Measurements from ENCODE around the gene TCF4. TPM values are rescaled to one million over a fixed set of nuclear protein-coding genes. Genes with fewer than 3 reads are reported as not detected.

The TCF4 gene
- total and polyA plus RNA-seq, 2 donors (not counting 3 experiments of a cell fraction or from before 2014, with no cell fraction given), result 183 to 390 TPM

DNA sequence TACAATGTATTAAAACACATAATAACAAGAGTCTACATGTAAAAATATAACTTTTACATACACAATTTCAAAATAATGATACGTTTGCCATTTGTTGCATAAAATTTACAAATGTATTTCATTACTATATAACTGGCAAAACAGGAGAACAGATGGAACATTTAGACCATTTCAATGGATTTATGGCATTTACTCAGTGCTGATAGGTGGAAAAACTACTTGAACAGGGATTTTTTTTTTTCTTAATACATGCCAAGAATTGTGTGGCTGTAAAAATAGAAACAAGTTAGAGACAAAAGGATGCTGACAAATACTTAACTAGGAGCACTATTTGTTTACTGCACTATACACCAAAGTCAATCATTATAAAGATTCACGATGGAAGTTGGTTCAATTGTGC, 361.9 kb downstream of the TCF4 start:
- no peak overlapping the region for H2AFZ ChIP-seq (ENCODE audit: low read depth, low read length)
- POLR2A ChIA-PET, result no interaction called here
- intact Hi-C loops (cut with micrococcal nuclease) (loop anchor here (2.0 kb wide), 1 partner anchor 547 kb away; no protein-coding TSS in a partner anchor), dilution Hi-C loops (cut with MboI; ENCODE audit: extremely low pct_ligation_motif_present, low sequenced_read_pairs) (no loop called here)
- CTCF ChIA-PET, result interaction anchor here (1.0 kb wide), 1 partner anchor 9 kb away, joined by 3 read pairs; no protein-coding TSS in a partner anchor
- BruUV-seq (replicated peaks), result no TSS peak
- no peaks in the 10 kb centered on the region for H3K79me2 ChIP-seq (ENCODE audit: control insufficient read depth, insufficient read depth, low read length)
- no peak for DNase-seq (ENCODE audit: low read depth, low spot score)
- no peak overlapping the region for H3K9ac ChIP-seq (replicated peaks; ENCODE audit: extremely low read depth, insufficient read depth, low read length)
- FAIRE-seq, result no peak
- no peak overlapping the region for H3K27ac ChIP-seq (ENCODE audit: insufficient read depth, low read depth, low read length)
- no peaks in the 10 kb centered on the region for H3K4me1 ChIP-seq (ENCODE audit: control insufficient read depth, extremely low read depth, insufficient read depth, low read length)
- TF ChIP-seq MYC (IDR thresholded peaks at IDR 0.05; ENCODE audit: low read depth, low read length), result no peak
- TF ChIP-seq, protein P1, sequence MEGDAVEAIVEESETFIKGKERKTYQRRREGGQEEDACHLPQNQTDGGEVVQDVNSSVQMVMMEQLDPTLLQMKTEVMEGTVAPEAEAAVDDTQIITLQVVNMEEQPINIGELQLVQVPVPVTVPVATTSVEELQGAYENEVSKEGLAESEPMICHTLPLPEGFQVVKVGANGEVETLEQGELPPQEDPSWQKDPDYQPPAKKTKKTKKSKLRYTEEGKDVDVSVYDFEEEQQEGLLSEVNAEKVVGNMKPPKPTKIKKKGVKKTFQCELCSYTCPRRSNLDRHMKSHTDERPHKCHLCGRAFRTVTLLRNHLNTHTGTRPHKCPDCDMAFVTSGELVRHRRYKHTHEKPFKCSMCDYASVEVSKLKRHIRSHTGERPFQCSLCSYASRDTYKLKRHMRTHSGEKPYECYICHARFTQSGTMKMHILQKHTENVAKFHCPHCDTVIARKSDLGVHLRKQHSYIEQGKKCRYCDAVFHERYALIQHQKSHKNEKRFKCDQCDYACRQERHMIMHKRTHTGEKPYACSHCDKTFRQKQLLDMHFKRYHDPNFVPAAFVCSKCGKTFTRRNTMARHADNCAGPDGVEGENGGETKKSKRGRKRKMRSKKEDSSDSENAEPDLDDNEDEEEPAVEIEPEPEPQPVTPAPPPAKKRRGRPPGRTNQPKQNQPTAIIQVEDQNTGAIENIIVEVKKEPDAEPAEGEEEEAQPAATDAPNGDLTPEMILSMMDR (IDR thresholded peaks at IDR 0.05; ENCODE audit: extremely low read depth in 1 of 2, insufficient read depth in 1 of 2, low read depth in 1 of 2, low read length in 2 of 2), result no peak
- no peak for TF ChIP-seq GATA2 (IDR thresholded peaks at IDR 0.05; ENCODE audit: insufficient read depth, insufficient read length, low read depth, low read length)
- no peak for TF ChIP-seq FOS (IDR thresholded peaks at IDR 0.05; ENCODE audit: borderline replicate concordance, insufficient read depth, low read length)
- TF ChIP-seq POLR2AphosphoS5 (IDR thresholded peaks at IDR 0.05; ENCODE audit: insufficient read depth, low read depth, low read length), result no peak
- TF ChIP-seq, protein P2, sequence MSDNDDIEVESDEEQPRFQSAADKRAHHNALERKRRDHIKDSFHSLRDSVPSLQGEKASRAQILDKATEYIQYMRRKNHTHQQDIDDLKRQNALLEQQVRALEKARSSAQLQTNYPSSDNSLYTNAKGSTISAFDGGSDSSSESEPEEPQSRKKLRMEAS (IDR thresholded peaks at IDR 0.05; ENCODE audit: insufficient read depth, insufficient read length), result no peak
- no peak for TF ChIP-seq POLR2A (IDR thresholded peaks at IDR 0.05; ENCODE audit: low read depth, low read length)
- TF ChIP-seq EZH2 (IDR thresholded peaks at IDR 0.05; ENCODE audit: borderline replicate concordance, low read depth, low read length, severe bottlenecking), result no peak
- no peak for TF ChIP-seq JUN (IDR thresholded peaks at IDR 0.05; ENCODE audit: borderline replicate concordance, insufficient read depth, insufficient read length, low read depth)
- no peaks in the 10 kb centered on the region for H3K27me3 ChIP-seq (ENCODE audit: control insufficient read depth in 2 of 2, insufficient read depth in 2 of 2, low read length in 2 of 2)
- no peak overlapping the region for H3K4me2 ChIP-seq (ENCODE audit: insufficient read depth, low read length)
- H3K9me3 ChIP-seq (replicated peaks; ENCODE audit: control insufficient read depth, insufficient read depth, low read length), result no peaks in the 10 kb centered on the region
- H3K4me3 ChIP-seq (replicated peaks in 1 of 3; ENCODE audit: insufficient read depth in 1 of 3, low read depth in 1 of 3, low read length in 3 of 3), result no peak overlapping the region
- H4K20me1 ChIP-seq (replicated peaks; ENCODE audit: control insufficient read depth, extremely low read depth, insufficient read depth, low read length), result no peaks in the 10 kb centered on the region
- no peaks in the 10 kb centered on the region for H3K9me1 ChIP-seq (replicated peaks; ENCODE audit: control insufficient read depth, extremely low read depth, insufficient read depth, low read length)
- H3K36me3 ChIP-seq (ENCODE audit: control insufficient read depth in 2 of 2, extremely low read depth in 1 of 2, insufficient read depth in 2 of 2, low read length in 2 of 2), result peaks cover 19 to 26% of the 10 kb centered on the region in 2 experiments
